Glutamatergic neuron (in vitro differentiated cells): Measurements from ENCODE around the gene TWF2. TPM values are rescaled to one million over a fixed set of nuclear protein-coding genes. Genes with fewer than 3 reads are reported as not detected.

ENCODE experiments used
- DNase-seq: peaks from one replicate; pipeline ENCODE4 v3.0.0; 2022
- H3K27ac Mint-ChIP-seq: one replicate; pipeline ENCODE4 v1.8.0; 2020; ENCODE audit warnings: mild to moderate bottlenecking, mixed read lengths, inconsistent platforms; ENCODE audit not compliant: unreplicated experiment
- H3K27me3 Mint-ChIP-seq: one replicate; pipeline ENCODE4 v1.8.0; 2020; ENCODE audit warnings: mild to moderate bottlenecking, moderate library complexity, mixed read lengths, inconsistent platforms; ENCODE audit not compliant: unreplicated experiment
- H3K36me3 Mint-ChIP-seq: one replicate; pipeline ENCODE4 v1.8.0; 2020; ENCODE audit warnings: mild to moderate bottlenecking, mixed read lengths, inconsistent platforms; ENCODE audit not compliant: unreplicated experiment
- H3K4me1 Mint-ChIP-seq: one replicate; pipeline ENCODE4 v1.8.0; 2020; ENCODE audit warnings: mild to moderate bottlenecking, low read depth, mixed read lengths, inconsistent platforms; ENCODE audit not compliant: unreplicated experiment
- H3K4me3 Mint-ChIP-seq: one replicate; pipeline ENCODE4 v1.8.0; 2020; ENCODE audit warnings: mild to moderate bottlenecking, mixed read lengths, inconsistent platforms; ENCODE audit not compliant: unreplicated experiment
- H3K9me3 Mint-ChIP-seq: one replicate; pipeline ENCODE4 v1.8.0; 2020; ENCODE audit warnings: mild to moderate bottlenecking, moderate library complexity, mixed read lengths, inconsistent platforms; ENCODE audit not compliant: unreplicated experiment
- total RNA-seq: library from RNA; stranded (reverse); fragmentation: NEBNext Ultra II Directional; extraction: Animal tissue kit (Norgen Biotek cat#: 25700); gene quantifications from one replicate; pipeline ENCODE4 v1.2.1, GENCODE V29; 2021; ENCODE audit not compliant: unreplicated experiment
- TF ChIP-seq, protein P1 (sequence below): fragments of 200-600 bp; sonication (generic); IDR thresholded peaks from one replicate; pipeline ENCODE4 v1.5.0; 2021; ENCODE audit not compliant: partially characterized antibody, unreplicated experiment

The TWF2 gene
- total RNA-seq, 1 donor from 2014 or later, result 45.5 TPM

DNA sequence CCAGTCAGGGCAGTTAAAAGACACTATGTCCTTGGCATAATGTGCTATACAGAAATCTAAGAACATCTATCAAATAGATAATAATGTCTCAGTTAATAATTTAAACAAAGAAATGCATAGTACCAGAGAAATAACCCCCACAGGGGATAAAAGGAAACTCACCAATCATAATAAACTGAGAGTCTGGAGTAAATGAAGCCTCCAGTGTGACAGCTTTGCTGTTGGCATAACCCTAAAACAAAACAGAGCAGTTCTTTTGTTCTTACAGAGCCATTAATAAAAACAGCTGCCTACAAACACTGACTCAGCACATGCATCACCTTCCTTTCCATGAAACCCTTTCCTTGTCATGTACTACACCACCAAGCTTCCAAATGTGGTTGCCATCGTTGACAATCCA lies 20.1 kb upstream of the TWF2 start:
- Mint-ChIP-seq H3K4me1 (peaks cover 1% of the 10 kb centered on the region), H3K27me3 (no peaks in the 10 kb centered on the region), H3K27ac (no peak overlapping the region), H3K4me3 (no peak overlapping the region), H3K36me3 (no peaks in the 10 kb centered on the region), H3K9me3 (peaks cover 4% of the 10 kb centered on the region)
- DNase-seq, result no peak
- TF ChIP-seq, protein P1, sequence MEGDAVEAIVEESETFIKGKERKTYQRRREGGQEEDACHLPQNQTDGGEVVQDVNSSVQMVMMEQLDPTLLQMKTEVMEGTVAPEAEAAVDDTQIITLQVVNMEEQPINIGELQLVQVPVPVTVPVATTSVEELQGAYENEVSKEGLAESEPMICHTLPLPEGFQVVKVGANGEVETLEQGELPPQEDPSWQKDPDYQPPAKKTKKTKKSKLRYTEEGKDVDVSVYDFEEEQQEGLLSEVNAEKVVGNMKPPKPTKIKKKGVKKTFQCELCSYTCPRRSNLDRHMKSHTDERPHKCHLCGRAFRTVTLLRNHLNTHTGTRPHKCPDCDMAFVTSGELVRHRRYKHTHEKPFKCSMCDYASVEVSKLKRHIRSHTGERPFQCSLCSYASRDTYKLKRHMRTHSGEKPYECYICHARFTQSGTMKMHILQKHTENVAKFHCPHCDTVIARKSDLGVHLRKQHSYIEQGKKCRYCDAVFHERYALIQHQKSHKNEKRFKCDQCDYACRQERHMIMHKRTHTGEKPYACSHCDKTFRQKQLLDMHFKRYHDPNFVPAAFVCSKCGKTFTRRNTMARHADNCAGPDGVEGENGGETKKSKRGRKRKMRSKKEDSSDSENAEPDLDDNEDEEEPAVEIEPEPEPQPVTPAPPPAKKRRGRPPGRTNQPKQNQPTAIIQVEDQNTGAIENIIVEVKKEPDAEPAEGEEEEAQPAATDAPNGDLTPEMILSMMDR, result no peak

DNA sequence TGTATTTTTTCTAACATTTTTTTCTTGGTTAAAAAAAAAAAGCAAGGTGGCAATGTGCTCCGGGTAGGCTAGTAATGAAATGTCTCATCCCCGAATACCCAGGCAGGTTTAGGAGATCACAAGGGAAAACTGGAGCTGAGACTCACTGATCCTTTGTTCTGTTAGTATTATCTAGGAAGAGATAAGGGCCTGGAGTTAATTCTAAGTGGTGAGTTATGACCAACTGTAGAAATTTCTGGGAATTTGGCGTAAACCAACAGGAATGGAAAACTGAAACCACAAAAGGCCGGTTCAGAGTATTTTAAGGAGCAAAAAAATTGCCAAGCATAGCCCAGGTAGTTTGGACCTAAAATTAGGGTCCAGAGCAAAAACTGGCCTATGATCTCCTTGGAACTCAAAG lies 19.0 kb upstream of the TWF2 start:
- Mint-ChIP-seq H3K4me1 (no peaks in the 10 kb centered on the region), H3K27me3 (no peaks in the 10 kb centered on the region), H3K4me3 (no peak overlapping the region), H3K36me3 (no peaks in the 10 kb centered on the region), H3K27ac (no peak overlapping the region), H3K9me3 (peaks cover 7% of the 10 kb centered on the region)
- TF ChIP-seq, protein P1, result no peak
- DNase-seq, result no peak

DNA sequence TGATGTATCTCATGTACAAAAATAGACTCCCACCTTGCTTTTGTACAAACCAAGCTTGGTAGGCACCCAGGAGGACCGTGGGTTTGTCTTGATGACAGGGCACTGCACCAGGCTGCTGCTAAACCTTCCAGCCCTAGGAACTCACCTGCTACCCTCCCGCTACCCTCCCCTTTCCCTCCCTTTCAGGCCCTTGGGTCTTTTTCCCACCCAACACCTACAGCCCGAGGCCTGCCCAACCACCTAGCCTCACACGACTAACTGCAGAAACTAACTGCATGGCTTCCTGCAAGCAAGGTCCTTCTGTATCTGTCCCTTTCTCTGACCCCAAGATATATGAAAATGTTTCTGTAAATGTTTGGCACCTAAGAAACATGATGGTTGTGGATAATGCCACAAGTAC lies 17.7 kb upstream of the TWF2 start:
- Mint-ChIP-seq H3K4me1 (no peaks in the 10 kb centered on the region), H3K9me3 (peaks cover 7% of the 10 kb centered on the region), H3K36me3 (no peaks in the 10 kb centered on the region), H3K27me3 (peaks cover 2% of the 10 kb centered on the region), H3K4me3 (no peak overlapping the region), H3K27ac (no peak overlapping the region)
- TF ChIP-seq, protein P1, result no peak
- DNase-seq, result no peak

DNA sequence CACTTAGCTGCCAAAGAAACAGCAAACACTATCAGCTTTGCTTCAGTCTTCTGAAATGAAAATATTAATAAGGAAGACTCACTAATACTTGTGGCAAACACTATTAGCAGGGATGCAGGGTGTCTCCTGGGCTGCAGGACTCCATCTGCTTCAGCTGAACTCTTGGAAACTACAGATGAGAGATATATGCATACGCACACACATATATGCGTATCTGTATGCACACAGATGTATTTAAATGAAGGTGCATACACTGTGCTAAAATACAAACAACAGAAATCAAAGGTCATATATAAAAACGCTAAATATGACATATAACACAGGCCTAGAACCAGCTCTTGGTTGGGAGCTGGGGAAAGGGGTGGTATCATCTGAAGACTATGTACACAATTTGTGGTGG lies 17.2 kb upstream of the TWF2 start:
- H3K9me3 Mint-ChIP-seq, result peaks cover 7% of the 10 kb centered on the region
- DNase-seq, result no peak
- no peak overlapping the region for H3K4me3 Mint-ChIP-seq
- TF ChIP-seq, protein P1, result no peak
- H3K36me3 Mint-ChIP-seq, result no peaks in the 10 kb centered on the region
- H3K27me3 Mint-ChIP-seq, result peaks cover 2% of the 10 kb centered on the region
- no peaks in the 10 kb centered on the region for H3K4me1 Mint-ChIP-seq
- no peak overlapping the region for H3K27ac Mint-ChIP-seq

DNA sequence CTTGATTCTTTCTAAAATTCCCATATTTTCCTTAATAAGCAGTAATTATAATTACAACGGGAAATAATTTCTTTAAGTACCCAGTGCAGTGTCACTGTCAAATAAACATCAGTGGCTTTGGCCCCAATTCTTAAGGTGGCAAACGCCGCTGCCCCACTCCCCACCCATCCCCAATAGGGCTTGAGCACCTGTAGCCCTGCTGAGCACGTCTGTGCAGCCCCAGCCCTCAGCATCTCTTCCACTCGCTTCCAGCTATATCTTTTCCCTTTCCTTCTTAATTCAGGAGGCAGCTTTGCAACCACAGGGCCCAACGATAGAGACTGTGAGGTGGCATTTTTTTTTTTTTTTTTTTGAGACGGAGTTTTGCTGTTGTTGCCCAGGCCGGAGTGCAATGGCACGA lies 15.7 kb upstream of the TWF2 start:
- Mint-ChIP-seq H3K27ac (no peak overlapping the region), H3K4me1 (no peaks in the 10 kb centered on the region), H3K4me3 (no peak overlapping the region), H3K9me3 (peaks cover 9% of the 10 kb centered on the region), H3K36me3 (no peaks in the 10 kb centered on the region), H3K27me3 (peaks cover 2% of the 10 kb centered on the region)
- no peak for DNase-seq
- TF ChIP-seq, protein P1, result no peak
